GM12878 (cell line): ENCODE measurements around the gene EHBP1L1.

Experiments used
- ATF7 ChIP-seq: fragments of 450-650 bp; IDR thresholded peaks from 2 replicates; pipeline ENCODE4 v1.6.1; 2016; ENCODE audit warnings: low read depth, mild to moderate bottlenecking
- CHD4 ChIP-seq: fragments of 200-600 bp; sonication (generic); IDR thresholded peaks from 2 replicates; pipeline ENCODE4 v1.6.1; 2016; ENCODE audit warnings: mild to moderate bottlenecking
- HDAC2 ChIP-seq: fragments of 200-600 bp; sonication (generic); IDR thresholded peaks from 2 replicates; pipeline ENCODE4 v1.6.1; 2017
- JUNB ChIP-seq: IDR thresholded peaks from 2 replicates; pipeline ENCODE4 v1.6.1; 2016; ENCODE audit warnings: antibody characterized with exemption, mild to moderate bottlenecking
- MXI1 ChIP-seq: fragments of 150-350 bp; IDR thresholded peaks from 2 replicates; pipeline ENCODE4 v1.6.1; 2011; ENCODE audit warnings: low read depth, mild to moderate bottlenecking, inconsistent platforms, low read length, improper control_type of control experiment
- NR2C2 ChIP-seq: IDR thresholded peaks from 2 replicates; pipeline ENCODE4 v1.6.1; 2011; ENCODE audit warnings: borderline replicate concordance, low read depth; ENCODE audit not compliant: control insufficient read depth, insufficient read length
- POLR2A ChIP-seq: IDR thresholded peaks from 2 replicates; pipeline ENCODE4 v1.6.1; 2011; ENCODE audit warnings: low read depth, mild to moderate bottlenecking, low read length
- RFX5 ChIP-seq: IDR thresholded peaks from 2 replicates; pipeline ENCODE4 v1.6.1; 2011; ENCODE audit warnings: low read depth, low read length, improper control_type of control experiment
- SPI1 ChIP-seq: IDR thresholded peaks from 2 replicates; pipeline ENCODE4 v1.6.1; 2011; ENCODE audit warnings: low read depth, mild to moderate bottlenecking, low read length, moderate library complexity, borderline replicate concordance; ENCODE audit not compliant: insufficient read depth
- TF ChIP-seq, protein P1 (sequence below): IDR thresholded peaks from 2 replicates; pipeline ENCODE4 v1.6.1; 2012; ENCODE audit warnings: low read depth, low read length, improper control_type of control experiment
- TF ChIP-seq, protein P2 (sequence below), 3 experiments: IDR thresholded peaks in 2 of 3; conservative IDR thresholded peaks in 1 of 3; 2 replicates each; pipeline ENCODE4 v1.5.1; 2011; ENCODE audit warnings: low read depth in 3 of 3, low read length in 3 of 3, mild to moderate bottlenecking in 3 of 3, control low read depth in 2 of 3, moderate library complexity in 2 of 3, inconsistent platforms in 1 of 3, mixed read lengths in 1 of 3; ENCODE audit not compliant: control insufficient read depth in 2 of 3, insufficient read depth in 1 of 3; ENCODE audit errors: extremely low read depth in 1 of 3

DNA sequence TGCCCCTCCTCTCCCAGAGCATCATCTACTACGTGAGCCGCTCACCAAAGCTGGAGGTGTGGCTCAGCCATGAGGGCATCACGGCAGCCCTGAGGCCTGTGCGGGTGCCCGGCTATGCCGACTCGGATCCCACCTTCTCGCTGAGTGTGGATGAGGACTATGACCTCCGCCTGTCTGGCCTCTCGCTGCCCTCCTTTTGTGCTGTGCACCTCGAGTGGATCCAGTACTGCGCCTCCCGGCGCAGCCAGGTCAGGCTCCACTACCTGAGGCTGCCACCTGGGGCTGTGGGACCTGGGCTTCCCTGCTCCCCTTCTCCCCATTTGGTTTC lies 58.2 kb downstream of the EHBP1L1 start:
- TF ChIP-seq, protein P1, sequence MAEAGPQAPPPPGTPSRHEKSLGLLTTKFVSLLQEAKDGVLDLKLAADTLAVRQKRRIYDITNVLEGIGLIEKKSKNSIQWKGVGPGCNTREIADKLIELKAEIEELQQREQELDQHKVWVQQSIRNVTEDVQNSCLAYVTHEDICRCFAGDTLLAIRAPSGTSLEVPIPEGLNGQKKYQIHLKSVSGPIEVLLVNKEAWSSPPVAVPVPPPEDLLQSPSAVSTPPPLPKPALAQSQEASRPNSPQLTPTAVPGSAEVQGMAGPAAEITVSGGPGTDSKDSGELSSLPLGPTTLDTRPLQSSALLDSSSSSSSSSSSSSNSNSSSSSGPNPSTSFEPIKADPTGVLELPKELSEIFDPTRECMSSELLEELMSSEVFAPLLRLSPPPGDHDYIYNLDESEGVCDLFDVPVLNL, result no peak
- TF ChIP-seq MXI1 (no peak), JUNB (no peak), NR2C2 (no peak), HDAC2 (no peak), CHD4 (no peak), SPI1 (no peak), RFX5 (no peak), ATF7 (no peak), POLR2A (no peak)
- TF ChIP-seq, protein P2, sequence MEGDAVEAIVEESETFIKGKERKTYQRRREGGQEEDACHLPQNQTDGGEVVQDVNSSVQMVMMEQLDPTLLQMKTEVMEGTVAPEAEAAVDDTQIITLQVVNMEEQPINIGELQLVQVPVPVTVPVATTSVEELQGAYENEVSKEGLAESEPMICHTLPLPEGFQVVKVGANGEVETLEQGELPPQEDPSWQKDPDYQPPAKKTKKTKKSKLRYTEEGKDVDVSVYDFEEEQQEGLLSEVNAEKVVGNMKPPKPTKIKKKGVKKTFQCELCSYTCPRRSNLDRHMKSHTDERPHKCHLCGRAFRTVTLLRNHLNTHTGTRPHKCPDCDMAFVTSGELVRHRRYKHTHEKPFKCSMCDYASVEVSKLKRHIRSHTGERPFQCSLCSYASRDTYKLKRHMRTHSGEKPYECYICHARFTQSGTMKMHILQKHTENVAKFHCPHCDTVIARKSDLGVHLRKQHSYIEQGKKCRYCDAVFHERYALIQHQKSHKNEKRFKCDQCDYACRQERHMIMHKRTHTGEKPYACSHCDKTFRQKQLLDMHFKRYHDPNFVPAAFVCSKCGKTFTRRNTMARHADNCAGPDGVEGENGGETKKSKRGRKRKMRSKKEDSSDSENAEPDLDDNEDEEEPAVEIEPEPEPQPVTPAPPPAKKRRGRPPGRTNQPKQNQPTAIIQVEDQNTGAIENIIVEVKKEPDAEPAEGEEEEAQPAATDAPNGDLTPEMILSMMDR (IDR thresholded peaks at IDR 0.05 in 2 of 3, conservative IDR thresholded peaks at IDR 0.05 in 1 of 3; ENCODE audit: control insufficient read depth in 2 of 3, extremely low read depth in 1 of 3, insufficient read depth in 1 of 3, low read depth in 3 of 3, low read length in 3 of 3), result no peak
